NCI-H2196 treated with DMSO at 0.1 percent for 48 hours (cell line): ENCODE measurements around the gene EXOC2.
A peak's percentile ranks its signal among the peaks of the same experiment; 100 is the strongest.
"Not testable (repeated sequence)": the region's sequence is repeated elsewhere in the genome, so short reads cannot be mapped to it uniquely, and the experiment has no call there.

Experiments used
- DNase-seq: peaks from one replicate; lab custom pipeline; 2025; ENCODE audit not compliant: unreplicated experiment; lab: John Stamatoyannopoulos, UW

Gene EXOC2

DNA sequence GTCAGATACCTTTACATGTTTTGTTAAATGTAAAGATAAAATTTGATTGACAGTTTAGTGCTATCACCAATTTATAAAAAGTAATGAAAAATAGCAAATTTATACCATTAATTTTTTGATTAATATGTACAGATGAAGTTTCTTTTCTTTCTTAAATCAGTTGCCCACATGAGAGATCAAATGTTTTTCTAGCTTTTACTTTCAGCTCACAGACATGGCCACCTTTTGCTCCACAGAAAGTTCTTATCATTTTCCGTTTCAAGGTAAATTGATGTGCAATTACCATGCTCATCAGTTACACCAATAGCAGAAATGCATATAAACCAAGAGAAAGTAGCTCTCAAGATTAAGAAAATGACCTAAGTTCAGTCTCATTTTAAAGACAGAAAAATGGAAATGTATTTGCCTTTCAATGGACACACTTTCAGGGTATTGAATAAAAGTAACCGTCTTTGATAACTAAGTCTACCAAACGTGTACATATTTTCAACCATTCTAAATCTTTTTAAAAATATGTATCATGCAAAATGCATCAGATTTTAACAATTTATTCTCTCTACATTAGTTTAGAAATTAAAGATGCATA lies 16.6 kb upstream of the EXOC2 start:
- no peak for DNase-seq

DNA sequence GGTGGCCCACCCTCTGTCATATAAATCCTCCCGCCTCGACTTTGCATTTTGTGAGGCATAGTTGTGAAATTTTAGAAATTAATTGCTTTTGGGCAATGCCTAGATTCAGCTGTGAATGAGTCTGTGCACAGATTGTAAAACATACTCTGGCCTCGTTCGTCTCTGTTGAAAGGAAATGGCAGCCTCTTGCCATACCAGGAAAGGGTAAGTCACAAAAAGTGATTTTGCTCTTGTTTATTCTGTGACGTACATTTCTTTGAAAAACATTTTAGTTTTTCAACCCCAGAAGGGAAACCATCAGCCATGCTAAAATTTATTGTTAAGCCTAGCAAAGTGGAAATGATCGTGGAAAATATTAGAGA lies 15.3 kb upstream of the EXOC2 start:
- no peak for DNase-seq

DNA sequence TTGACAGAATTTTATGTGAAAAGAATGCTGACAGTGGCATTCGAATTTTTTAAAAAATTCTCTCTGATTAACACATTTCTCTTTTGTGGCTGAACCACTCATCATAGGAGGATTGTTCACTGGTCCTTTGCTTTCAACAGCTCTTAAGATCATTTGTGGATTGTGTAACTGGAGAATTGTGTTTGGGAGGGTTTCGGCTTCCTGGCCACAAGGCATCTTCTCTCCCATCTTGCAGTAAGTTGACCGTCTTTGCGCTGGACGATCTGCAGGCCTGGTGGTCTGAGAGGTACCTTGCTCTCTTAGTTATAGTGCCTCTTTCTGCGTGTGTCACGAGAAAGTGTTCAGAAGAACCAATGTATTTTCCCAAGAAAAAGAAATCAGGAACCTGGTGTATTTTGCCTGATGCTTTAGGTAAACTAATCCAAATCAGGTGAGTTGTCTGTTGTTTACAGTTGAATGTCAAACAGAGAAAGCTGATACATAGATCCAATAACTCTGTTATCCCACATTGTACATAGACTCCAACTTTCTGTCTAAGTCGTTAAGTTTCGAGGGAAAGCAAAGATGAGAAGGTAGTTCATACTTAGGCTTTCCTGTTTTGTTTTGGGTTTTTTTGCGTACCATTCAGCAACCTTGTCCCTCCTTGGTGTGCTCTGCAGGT lies 14.8 kb upstream of the EXOC2 start:
- no peak for DNase-seq

GRCh38 chr6:706819-707381 lies 14.0 kb upstream of the EXOC2 start:
- DNase-seq: no peak

DNA sequence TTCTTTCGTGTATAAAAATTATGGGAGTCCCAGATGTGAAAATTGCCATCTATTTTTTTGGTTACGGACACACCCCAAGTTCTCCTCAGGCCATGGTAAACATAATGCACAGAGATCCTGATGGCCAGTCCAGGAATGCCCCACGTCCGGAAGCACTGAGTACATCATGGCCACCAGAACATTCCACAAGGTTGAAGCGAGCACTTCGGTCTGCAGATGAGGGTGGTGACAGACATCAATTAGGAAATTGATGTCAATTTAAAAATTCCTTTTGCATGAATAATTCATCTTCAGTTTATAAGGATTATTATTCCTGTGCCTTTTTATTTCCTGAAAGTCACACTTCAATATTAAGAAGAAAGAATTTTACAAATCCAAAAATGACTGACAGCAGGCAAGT lies 13.2 kb upstream of the EXOC2 start:
- no peak for DNase-seq

DNA sequence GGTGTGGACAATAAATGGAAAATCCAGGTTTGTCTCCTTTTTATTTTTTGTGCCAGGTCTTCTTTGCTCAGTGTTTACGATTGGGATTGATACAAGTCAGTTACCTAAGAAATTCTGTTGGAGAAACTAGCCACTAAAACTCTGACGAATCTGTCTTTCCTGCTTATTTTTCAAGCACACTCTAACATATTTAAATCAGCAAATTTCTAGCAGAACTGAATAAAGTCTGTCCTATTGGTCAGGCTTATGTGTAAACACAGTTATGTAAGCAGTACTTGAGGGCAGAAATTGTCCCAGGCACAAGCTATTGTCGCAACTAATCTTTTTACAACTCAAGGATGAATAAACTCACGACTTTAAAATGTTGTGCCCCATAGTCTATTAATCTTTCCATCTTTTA lies 12.1 kb upstream of the EXOC2 start:
- no peak for DNase-seq

GRCh38 chr6:704046-704445 lies 11.1 kb upstream of the EXOC2 start:
- no peak for DNase-seq

DNA sequence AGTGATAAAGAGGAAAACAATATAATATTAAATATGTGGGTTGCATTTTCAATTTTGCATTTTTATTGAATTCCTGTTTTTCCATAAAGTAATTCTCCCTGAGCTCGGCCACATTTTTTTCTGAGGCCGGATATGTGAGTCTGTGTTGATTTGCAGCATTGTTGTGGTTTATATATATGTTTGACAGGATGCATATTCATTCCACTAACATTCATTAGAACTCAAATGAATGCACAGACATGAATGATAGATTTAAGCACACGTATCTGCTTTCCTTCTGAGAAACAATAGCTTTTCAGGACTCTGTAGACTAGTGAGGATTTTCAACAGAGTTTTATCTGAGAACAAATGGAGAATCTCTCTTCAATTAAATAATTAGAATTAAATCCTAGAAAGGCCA lies 10.6 kb upstream of the EXOC2 start:
- DNase-seq: no peak

- no peak for DNase-seq
Measured at GRCh38 chr6:701700-702479, 9.0 kb upstream of the EXOC2 start.

GRCh38 chr6:701215-701614 lies 8.3 kb upstream of the EXOC2 start:
- no peak for DNase-seq

DNA sequence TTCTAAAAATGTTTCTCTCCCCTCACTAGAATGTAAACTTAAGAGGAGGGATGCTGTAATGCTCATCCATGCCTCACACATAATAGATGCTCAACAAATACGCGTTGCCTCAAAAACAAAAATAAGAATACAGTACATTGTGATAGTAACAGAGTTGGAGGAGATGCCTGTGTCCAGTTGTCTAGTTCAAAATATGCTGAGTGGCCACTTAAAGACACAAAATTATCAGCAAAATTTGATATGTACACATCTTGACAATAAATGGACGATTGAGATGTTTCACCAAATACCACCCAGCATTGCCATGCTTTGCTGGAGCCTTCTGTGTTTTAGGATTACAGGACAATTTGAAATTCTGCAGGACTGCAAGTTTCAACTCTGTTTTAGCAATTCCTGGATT lies 7.6 kb upstream of the EXOC2 start:
- no peak for DNase-seq

GRCh38 chr6:699319-699718 lies 6.4 kb upstream of the EXOC2 start:
- no peak for DNase-seq

- not testable (repeated sequence) for DNase-seq
Measured at GRCh38 chr6:694431-695126, 1.6 kb upstream of the EXOC2 start.

GRCh38 chr6:693723-694009 lies 727 bp upstream of the EXOC2 start:
- DNase-seq: no peak

DNA sequence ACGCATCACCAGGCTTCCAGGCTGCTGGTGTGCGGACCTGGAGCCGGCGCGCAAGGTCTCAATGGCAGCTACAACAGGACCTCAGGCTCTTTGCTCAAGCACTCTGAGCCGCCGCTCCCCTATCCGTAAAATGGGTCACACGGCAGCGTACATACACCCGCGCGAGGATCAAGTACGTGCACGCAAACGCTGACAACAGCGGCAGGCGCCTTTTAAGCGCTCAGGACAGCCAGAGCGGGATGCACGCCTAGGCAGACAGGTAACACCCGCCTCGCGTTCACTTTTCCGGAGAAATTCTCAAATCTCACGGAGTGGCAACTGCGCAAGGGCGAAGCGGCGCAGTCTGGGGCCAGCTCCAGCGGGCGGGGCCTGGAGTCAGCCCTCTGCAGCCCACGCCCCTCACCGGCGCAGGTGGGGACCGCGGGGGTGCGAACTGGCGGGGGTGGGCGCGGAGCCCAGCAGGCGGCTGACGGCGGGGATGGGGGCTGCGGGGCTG lies 535 bp downstream of the EXOC2 start:
- peak; percentile 43 for DNase-seq

DNA sequence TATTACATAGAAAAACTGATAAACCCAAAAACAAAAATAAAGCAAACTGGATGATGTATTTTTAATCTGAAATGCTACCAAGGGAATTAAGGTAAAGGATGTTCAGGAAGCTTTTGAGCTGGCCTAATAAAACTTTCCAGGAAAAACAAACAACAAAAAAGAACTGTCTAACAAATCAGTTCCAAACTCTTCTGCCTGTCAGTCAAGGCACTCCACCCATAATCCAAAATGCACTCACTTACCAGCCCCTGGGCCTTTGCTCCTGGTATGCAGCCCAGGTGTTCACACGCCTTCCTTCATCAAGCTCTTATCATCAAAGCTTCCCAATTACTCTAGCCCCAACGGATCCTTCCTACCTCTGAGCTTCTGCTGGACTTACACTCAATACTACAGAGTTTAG lies 3.7 kb downstream of the EXOC2 start:
- no peak for DNase-seq

GRCh38 chr6:686497-686896 lies 6.4 kb downstream of the EXOC2 start:
- no peak for DNase-seq

DNA sequence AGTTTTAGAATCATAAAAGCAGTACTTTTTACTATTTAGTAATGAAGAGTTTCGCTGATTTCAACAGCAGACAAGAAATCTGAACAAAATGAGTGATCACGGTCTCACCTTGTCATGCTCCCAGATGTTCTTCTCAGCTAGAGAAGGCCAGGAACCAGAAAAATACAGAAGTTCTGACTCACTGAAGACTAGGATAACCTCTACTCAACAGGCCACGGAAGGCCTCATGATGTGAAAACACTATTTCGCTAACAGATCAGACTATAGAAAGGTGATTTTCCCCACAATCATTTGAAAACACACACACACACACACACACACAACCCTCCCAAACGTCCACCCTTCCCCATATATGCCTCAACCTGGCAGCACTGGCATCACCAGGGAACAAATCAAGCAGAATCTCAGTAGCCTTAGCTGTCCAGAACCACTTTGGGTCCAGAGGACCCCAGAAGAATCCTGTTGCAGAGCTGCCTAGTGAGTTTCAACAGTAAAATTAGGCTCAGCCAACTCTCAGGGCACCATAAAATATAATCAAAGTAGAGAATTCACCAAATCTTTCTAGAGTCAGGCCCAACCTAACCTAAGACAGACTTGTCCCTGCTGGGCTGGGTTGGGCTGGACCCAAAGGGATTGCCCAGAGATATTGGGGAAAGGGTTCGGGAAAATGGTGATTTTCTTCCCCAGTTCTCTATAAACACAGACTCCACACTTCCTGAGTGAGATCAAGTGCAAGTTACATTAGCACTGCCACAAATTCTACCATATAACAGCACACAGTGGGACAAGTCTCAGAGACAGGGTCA lies 7.9 kb downstream of the EXOC2 start:
- DNase-seq: no peak

DNA sequence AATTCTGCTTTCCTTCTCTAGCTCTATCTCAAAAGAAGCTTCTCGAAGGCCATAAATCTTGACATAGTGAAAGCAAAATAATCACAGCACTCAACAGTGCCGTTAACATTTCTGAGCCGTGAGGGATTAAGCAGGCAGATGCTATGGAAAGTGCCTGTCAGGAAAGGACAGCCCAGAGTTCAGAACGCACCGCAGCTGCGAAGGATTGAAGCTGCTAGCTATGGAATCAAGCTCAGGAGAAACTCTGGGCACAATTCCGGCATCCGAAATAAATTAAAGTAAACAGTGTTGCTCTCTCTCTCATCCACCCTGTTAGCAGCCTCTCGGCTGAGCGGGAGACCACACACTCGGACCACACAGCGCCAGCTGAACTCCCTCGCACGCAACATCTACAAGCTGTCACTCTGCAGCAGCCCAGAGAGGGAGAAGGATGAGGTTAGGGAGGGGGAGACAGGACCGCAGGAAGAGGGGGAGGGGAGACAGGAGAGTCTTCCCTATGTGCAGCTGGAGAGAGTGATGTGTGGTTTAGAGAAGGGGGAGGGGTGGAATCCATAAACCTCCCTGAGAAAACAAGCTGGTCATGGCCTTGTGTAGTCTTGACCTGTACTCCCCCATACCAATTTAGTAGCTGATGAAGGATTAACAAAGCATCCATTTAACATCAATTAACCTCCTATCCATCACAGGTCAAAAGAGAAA lies 9.0 kb downstream of the EXOC2 start:
- no peak for DNase-seq

GRCh38 chr6:680666-681340 lies 12.1 kb downstream of the EXOC2 start:
- DNase-seq: no peak
